NCI-H226 (cell line): Measurements from ENCODE around the gene WNT2B.
A peak's percentile ranks its signal among the peaks of the same experiment; 100 is the strongest.

ENCODE experiments used
- DNase-seq: peaks from one replicate; pipeline ENCODE4 v3.0.0-alpha.2; 2015

The WNT2B gene

DNA sequence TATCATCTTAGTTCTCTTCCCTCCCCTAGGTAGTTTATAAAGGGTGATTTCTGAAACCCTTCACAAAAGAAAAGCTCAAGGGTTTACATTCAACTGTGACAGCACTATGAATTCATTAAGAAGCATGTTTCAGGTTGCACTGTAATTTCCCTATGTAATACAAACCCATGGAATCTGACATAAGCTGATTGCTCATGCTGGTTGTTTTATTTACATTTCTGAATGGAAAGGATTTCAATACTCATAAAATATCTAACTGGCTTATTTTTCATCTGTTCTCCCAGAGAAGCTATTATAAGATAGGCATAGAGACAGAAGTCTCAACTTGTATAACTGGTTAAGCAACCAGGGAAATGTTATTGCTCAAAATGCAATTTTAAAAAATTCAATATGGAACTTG is 20.5 kb downstream of the WNT2B start:
- DNase-seq = no peak

DNA sequence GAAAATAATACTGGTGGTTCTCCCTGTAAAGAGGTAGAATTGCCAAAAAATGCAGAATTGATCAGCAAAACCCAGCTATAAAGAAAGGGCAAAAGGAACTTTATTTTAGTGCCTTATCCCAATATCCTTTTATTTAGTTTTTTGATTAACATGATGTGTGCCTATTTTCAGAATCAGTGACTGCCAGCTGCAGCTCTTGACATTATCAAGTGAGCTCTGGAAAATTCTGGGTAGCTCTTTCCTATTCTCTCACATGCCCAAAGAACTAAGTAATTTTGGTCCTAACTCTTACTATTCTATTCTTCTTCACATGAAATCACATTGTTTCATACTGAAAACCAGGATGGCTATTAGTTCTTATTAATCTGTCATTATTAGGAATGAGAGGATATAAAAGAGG is 22.1 kb downstream of the WNT2B start:
- no peak for DNase-seq

GRCh38 chr1:112532064-112532463 is 23.3 kb downstream of the WNT2B start:
- DNase-seq = no peak

DNA sequence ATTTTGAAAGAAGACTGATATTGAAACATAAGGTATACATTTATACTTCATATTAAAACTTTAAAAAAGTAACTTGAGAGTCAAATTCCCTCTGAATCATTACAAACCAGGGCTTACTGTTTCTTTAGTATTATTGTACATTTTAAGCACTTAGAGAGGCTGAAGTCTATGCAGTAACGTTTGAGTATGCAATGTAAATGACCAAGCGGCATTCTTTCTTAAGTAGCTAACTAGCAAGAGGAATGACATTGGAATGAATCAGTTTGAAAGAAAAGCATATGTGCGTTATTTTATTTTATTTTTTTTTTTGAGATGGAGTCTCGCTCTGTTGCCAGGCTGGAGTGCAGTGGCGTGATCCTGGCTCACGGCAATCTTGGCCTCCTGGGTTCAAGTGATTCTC is 24.3 kb downstream of the WNT2B start:
- DNase-seq = no peak

DNA sequence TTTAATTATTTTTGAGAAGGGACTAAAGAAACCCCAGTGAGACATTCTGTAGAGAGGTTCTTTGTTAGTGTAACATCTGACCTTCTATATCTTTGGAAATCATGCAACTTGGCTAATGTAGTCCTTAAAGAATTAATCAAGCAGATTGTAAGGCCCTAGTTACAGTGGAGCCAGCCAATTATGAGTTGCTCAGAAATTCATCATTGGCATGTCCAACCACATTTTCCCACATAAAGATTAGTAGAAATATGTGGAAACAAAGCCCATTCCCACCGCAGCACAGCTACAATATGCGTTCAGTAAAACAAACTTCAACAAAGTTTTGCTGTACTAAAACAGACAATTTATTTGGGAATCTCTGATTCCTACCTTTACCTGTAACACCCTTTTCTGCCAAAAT is 27.8 kb downstream of the WNT2B start:
- peak; percentile 55 for DNase-seq

GRCh38 chr1:112537456-112537855 is 28.7 kb downstream of the WNT2B start:
- DNase-seq = peak; percentile 53

DNA sequence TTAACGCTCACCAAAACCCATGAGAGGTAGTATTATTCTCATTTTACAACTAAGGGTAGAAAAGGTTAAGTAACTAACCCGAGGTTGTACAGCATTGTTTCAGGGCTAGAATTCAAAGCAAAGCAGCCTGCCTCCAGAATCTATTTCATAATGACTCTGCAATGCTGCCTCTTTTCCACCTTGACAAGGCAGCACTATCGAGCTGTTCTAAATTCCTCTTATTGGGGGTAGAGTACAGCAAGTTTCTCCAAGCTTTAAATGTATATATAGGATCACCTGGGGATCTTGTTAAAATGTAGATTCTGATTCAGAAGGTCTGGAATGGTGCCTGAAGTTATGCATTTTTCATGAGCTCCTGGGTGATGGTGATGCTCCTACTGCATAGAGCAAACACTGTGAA is 30.1 kb downstream of the WNT2B start:
- no peak for DNase-seq

GRCh38 chr1:112540226-112540794 is 31.5 kb downstream of the WNT2B start:
- DNase-seq = no peak

GRCh38 chr1:112541299-112541698 is 32.5 kb downstream of the WNT2B start:
- DNase-seq = no peak

- no peak for DNase-seq
Measured at GRCh38 chr1:112542206-112542973, 33.6 kb downstream of the WNT2B start.

- peak; percentile 89 for DNase-seq
Measured at GRCh38 chr1:112544011-112544688, 35.4 kb downstream of the WNT2B start.

- DNase-seq = peak; percentile 71
Measured at GRCh38 chr1:112544751-112545150, 36.0 kb downstream of the WNT2B start.

DNA sequence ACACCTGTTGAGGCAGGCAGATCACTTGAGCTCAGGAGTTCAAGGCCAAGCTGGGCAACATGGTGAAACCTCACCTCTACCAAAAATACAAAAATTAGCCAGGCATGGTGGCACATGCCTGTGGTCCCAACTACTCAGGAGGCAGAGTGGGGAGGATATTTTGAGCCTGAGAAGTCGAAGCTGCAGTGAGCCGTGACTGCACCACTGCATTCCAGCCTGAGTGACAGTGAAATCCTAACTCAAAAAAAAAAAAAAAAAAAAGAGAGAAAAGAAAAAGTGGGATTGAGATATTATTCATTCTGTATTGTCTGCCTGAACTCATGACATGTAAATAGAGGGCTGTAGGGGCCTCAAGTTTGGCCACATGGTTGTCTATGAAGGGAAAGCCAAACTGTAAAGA is 37.3 kb downstream of the WNT2B start:
- DNase-seq = no peak

DNA sequence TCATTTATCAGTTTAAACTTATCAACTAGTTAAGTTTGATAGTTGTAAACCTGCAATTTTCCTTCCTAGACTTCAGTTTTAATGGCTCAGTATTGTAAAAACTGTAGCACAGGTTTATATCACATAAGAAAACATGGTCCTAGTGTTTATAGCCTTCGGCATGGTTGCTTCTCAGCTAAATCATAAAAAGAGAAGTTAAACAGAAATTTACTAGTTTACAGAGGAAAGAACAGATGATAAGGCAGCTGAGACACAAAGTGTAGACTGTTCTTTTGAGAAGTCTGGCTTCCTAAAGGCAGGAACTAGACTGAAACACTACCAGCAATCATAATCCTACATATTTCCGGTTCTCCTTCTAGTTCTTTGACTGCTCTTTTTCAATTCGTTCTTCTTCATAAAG is 39.8 kb downstream of the WNT2B start:
- DNase-seq = no peak

DNA sequence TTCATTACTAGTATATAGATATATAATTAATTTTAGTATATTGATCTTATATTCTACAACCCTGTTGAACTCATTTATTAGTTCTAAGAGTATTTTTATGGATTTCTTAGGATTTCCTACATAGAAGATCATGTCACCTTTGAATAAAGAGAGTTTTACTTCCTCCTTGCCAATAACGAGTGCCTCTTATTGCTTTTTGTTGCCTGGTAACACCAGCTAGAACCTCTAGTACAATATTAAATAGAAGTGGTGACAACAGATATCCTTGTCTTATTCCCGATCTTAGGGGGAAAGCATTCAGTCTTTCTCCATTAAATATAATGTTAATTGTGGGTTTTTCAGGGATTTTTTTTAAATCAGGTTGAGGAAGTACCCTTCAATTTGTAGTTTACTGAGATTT is 40.8 kb downstream of the WNT2B start:
- DNase-seq = no peak

- no peak for DNase-seq
Measured at GRCh38 chr1:112554411-112554810, 45.6 kb downstream of the WNT2B start.

DNA sequence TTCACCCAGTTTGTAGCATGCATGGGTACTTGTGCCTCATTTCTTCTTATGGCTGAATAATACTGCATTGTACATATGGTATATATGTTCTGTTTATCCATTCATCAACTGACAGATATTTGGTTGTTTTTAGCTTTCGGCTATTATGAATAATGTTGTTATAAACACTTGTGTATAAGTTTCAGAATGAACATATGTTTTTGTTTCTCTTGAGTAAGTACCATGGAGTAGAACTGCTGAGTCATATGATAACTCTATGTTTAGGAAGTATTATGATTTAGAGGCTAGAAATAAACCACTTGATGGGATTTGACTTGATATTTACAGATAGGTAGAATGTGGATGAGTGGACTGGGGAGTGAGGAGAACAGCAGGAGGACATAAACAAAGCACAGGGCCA is 48.6 kb downstream of the WNT2B start:
- DNase-seq = no peak

DNA sequence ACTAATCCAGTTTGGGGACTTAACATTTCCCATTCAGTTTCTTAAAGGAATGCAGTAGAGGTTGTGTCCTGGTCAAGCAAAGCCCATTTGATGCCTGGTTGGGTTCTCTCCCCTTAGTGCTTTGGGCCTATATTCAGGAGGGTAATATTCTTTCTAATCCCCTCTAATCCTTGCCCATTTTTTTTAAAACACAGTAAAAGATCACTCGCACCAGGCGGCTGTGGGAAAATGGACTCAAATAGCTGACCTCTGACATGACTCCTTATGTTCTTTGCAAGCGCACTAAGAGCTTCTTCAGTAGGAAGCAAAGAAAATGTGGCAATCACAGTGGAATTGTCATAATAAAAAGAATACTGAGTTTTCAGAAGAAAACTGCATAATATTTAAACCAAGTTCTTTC is 49.9 kb downstream of the WNT2B start:
- no peak for DNase-seq

GRCh38 chr1:112563341-112563740 is 54.6 kb downstream of the WNT2B start:
- no peak for DNase-seq

GRCh38 chr1:112564081-112564480 is 55.3 kb downstream of the WNT2B start:
- no peak for DNase-seq

GRCh38 chr1:112565800-112566199 is 57.0 kb downstream of the WNT2B start:
- no peak for DNase-seq

DNA sequence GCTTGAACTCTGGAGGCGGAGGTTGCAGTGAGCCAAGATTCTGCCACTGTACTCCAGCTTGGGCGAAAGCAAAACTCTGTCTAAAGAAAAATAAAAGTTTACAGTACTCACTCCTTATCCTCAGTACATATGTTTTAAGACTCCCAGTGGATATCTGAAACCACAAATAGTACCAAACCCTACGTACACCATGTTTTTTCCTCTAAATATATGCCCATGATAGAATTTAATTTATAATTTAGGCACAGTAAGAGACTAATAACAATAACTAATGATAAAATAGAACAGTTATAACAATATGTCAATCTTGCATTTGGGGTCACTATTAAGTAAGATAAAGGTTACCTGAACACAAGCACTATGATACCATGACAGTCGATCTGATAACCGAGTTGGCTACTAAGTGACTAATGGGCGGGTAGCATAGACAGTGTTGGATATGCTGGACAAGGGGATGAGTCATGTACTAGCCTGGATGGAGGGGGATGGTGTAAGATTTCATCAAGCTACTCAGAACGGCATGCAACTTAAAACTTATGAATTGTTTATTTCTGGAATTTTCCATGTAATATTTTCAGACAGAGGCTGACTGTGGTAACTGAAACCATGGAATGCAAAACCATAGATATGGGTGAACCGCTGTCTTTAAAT is 66.5 kb downstream of the WNT2B start:
- peak; percentile 94 for DNase-seq

- DNase-seq = no peak
Measured at GRCh38 chr1:112576240-112576639, 67.5 kb downstream of the WNT2B start.
